ENCODE data around the gene BTBD1.
A peak's percentile ranks its signal among the peaks of the same experiment; 100 is the strongest.

The BTBD1 gene

GRCh38 chr15:83066734-83067637, at the start of gene BTBD1:
BTBD1 (minus strand) TSS chr15:83067252; CDS start chr15:83067151, 101 bp downstream.
- peak; percentile 94 for DNase-seq (ENCODE audit: low read depth)
- H3K4me3 ChIP-seq (ENCODE audit: low read depth, low read length), result peak within 1 kb of the TSS; percentile 97

DNA sequence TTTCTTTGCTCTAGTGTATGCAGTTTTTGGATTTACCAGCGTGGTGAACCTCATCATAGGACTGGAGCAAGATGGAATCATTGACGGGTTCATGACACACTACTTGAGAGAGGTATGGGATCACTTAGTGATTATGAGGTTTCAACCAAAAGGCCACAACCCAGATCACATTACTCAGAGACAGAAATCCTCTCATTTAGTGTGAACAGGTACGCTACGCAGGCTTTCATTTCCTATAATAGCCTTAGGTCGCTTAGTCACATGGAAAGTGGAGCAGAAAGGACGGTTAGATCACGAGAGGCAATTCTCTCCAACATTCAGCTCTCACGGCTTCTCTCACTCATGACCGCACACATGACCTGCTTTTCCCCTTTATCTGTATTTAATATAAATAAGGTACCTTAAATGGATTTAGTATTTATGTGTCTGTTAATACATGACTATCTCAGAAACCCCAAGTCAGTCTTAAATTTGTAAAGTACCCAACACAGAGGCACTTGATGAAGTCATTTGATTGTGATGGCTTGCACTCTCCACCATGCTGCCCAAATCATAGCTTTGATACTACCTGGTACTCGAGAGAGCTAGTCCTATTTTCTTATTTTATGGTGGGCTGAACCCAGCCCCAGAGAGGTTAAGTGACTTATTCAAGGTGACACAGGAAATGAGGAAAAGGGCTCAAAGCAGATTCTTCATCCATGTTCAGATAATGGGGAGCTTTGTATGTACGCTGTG, 48.9 kb upstream of the BTBD1 start:
- DNase-seq (ENCODE audit: low read depth), result no peak
- no peak overlapping the region for H3K4me3 ChIP-seq (ENCODE audit: low read depth, low read length)

DNA sequence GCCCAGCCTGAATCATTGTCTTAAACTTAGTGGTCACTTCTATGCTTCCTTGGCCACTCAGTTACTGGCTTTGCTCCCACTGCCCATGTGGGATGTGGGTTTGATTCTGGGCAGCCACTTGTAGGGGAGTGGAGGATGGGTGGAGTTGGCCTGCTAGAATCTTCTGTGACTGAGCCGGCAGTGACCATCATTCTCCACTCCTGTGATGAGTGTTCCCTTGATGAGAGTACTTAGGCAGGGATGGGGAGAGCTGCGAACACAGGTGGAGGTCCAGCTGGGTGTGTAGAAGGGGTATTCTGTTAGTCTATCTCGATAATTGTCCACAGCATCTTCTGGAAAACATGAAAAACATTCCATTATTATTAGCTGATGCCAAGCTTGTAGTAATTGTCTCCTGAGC, 48.4 kb upstream of the BTBD1 start:
- no peak overlapping the region for H3K4me3 ChIP-seq (ENCODE audit: low read depth, low read length)
- no peak for DNase-seq (ENCODE audit: low read depth)

- no peak for DNase-seq (ENCODE audit: low read depth)
- H3K4me3 ChIP-seq (ENCODE audit: low read depth, low read length), result no peak overlapping the region
Observed at GRCh38 chr15:83114856-83115255, 47.8 kb upstream of the BTBD1 start.

DNA sequence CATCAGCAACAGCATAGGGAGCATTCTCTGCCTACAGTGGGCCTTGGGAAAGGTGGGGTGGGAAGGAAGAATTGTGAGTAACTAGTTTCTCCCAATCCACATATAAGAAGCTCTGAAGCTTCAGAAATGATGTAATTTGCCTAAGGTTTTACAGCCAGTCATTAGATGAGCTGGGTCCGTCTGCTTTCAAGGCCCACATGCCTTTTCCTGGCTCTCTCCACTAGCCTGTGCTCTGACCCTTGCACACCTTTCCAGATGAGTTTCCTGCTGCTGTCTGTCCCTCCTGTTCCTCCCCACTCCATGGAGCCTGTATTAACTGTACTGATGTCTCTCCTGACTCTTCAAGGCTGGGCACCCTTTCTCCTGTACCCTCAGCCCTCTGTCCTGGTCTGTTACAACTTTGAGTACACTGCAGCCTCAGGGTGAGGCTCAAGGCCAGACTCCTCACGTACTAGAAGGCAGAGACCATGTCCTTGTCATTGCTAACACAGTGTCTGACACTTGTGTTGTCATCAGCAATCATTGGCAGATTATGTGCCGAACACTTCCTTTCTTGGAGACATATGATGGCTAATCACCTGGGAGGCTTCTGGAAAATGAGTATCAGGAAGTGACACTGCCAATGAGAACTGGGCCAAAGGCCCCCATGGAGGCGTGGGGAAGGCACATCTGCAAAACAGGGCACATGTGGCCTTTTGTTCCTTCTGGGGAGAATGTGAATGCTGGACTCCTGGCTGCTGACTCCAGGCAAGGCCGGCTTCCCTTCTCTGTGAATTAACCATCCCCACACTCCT, 47.0 kb upstream of the BTBD1 start:
- H3K4me3 ChIP-seq (ENCODE audit: low read depth, low read length), result no peak overlapping the region
- no peak for DNase-seq (ENCODE audit: low read depth)

DNA sequence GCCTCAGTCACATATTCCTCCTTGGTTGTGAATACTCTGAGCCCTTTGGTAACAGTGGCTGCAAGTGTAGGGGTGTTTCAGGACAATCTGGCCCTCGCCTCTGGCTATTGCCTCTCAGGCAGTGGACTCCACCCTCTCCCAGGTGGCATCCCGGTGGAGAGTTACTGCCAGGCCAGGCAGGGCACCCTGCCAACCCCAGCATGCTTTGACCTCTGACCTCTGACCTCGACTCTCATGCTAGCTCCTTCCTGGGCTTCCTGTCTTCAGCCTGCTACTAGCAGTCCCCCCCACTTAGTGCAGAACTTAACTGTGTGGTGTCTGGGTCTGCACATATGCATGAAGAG, 45.9 kb upstream of the BTBD1 start:
- H3K4me3 ChIP-seq (ENCODE audit: low read depth, low read length), result no peak overlapping the region

DNA sequence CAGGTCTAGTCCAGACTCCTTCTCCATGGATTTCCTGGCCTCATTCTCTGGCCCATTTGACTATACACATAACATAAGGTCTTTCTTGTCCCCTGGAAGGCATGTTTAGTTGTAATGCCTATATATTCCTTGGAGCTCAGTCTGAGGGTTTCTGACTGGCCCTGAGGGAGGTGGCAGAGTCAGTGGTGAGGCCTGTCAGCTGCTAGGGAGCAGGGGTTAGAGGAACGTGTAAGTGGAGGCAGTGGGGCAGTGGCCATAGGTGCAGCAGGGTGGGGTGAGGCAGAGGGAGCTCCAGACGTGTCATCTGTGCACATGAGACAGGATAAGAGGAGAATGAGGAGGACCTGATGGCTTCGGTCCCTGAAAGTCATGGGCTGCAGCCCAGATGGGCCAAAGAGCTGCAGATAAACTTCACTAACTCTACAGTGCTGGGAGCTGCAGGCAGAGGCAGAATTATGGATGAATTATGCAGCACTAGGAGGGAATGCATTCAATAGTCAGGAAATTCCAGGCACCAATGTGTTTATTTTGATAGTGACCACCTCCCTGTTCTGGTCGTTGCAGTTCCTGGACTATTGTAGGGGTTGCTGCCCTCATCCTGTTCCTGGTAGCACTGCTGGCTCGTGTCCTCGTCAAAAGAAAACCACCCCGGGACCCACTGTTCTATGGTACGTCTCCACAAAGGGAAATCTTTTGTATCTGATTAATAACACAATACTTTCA, 45.3 kb upstream of the BTBD1 start:
- DNase-seq (ENCODE audit: low read depth), result peak; percentile 70
- H3K4me3 ChIP-seq (ENCODE audit: low read depth, low read length), result no peak overlapping the region

More for the DNA sequence above, 45.9 kb upstream of the BTBD1 start:
- DNase-seq (ENCODE audit: low read depth), result no peak

DNA sequence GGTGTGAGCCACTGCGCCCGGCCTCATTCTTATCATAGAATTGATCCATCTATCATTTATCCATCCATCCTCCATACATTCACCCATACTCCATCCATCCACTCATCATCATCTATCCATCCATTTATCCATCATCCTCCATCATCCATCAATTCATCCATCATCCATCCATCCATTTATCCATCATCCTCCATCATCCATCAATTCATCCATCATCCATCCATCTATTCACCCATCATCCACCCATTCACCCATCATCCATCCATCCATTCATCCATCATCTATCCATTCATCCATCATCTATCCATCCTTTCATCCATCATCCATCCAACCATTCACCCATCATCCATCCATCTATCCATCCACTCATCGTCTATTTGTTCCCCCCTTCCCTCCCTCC, 44.1 kb upstream of the BTBD1 start:
- no peak for DNase-seq (ENCODE audit: low read depth)
- H3K4me3 ChIP-seq (ENCODE audit: low read depth, low read length), result no peak overlapping the region

DNA sequence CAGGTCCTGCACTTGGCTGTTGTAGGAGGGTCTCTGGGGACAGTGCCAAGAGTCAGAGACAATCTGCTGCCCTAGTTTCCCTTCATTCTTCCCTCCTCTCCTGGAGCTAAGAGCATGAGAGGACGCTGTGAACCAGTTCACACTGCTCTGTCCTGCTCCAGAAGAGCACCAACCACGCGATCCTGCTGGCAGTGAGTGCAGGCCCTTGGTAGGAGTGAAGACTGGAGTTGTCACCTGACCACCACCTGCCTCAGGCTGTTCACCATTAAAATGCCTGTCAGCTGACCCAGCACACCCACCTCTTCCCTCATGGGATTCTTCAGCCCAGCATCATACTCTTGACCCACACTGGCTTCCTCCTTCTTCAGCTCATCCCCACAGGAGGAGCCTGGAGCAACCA, 43.3 kb upstream of the BTBD1 start:
- DNase-seq (ENCODE audit: low read depth), result no peak
- no peak overlapping the region for H3K4me3 ChIP-seq (ENCODE audit: low read depth, low read length)

DNA sequence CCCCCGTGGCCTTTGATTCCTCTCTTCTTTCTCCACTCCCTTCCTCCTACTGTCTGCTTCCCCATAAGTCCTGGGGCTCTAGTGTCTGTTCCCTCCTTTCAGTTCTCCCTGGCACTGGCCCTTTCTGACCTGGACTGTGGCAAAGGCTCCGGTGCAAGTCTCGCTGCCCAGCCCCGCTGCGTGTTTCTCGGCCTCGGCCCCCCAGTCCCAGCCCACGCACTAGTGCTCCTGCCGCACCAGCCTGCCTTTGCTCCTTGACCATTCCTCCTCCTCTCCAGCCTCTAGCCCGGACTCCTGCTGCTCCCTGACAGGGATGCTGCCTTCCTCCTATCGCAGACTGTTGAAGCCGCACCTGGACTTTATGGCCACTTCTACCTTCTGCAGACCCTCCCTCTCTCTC, 42.5 kb upstream of the BTBD1 start:
- no peak overlapping the region for H3K4me3 ChIP-seq (ENCODE audit: low read depth, low read length)
- DNase-seq (ENCODE audit: low read depth), result no peak

DNA sequence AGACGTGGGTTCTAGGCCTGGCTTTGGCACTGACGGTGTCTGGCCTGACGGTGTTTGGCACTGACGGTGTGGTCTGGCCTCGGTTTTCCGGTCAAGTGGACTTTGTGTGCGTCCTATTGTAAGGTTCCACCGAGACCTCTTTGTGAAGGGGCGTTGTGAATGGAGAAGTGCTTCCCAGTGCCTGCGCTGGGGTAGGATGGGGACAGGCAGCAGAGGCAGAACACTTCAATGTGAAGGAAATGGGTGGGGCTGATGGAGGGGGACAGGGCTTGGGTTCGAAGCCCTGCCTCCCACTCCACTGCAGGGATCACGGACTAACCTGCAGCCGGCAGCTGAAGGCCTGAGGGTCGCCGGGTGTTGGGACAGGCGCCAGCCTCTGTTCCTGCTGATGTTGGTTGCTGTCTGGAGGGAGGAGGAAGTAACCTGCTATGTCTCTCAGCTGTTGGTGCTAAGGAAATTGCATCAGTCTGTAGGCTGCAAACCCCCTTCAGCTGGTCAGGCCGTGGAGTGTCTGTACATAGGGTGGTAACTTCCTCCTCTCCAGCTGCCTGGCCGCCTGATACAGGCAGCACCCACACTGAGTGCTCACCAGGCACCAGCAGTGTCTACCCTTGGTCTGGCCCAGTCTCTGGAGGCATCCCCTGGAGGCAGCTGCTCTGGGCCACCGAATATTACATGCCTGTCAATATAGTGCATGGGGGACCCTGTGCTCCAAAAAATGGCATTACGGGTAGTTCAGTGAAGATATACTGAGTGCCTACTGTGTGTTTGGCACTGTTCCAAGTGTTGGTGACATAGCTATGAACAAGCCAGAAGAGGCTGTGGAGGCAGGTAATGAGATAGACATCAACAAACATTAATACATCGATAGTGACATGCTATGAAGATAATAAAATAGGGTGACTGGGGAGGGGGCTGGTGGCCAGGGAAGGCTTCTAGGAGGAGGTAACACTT, 41.5 kb upstream of the BTBD1 start:
- H3K4me3 ChIP-seq (ENCODE audit: low read depth, low read length), result peak overlapping the region; percentile 59
- peak; percentile 47 for DNase-seq (ENCODE audit: low read depth)

DNA sequence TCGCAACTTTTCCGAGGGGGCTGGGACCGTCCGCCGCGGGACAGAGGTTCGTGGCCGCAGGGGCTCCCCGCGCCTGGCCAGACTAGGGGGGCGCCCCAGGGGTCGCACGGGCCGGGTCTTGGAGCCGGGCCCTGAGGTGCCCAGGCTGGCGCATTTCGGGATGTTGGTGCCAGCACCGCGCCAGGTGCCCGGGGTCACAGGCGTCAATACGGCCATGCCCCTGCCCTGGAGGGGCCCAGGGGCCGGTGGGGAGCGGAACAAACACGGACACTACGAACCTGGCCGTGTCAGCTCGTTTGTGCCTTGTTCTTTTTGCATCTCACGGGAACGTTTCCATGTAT, 40.8 kb upstream of the BTBD1 start:
- DNase-seq (ENCODE audit: low read depth), result no peak

DNA sequence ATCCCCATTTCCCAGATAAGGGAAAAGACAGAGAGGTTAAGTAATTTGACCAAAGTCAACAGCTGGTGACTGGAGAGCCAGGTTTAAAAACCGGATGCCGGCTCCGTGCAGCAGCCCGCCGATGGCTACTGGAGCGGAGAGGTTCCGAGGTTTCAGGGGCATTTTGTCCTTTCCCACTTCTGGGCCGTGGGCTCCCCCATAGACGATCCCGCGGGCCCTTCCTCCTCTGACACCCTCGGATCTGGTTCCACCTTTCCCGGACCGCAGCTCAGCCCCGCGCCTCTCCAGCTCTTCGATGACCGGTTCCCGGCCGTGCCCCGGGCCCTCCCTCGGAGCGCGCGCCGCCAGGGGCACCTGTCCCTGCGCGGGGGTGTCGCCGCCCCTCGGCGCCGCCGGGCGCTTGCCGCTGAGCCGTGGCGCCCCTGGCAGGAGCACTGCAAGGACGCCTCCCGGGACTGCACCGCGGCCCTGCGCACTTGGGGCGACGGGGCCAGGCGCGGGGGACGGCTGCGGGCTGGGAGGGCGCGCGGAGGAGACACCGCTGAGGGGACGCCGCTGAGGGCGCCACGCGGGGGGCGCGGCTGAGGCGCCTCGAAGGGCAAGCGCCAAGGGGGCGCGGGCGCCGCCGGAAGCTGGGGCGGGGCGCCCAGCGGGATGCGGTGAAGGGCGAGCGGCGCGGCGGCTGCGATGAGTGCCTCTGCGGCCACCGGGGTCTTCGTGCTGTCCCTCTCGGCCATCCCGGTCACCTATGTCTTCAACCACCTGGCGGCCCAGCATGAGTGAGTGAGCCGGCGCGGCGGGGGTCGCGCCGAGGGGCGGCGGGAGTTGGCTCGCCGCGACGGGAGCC, 40.2 kb upstream of the BTBD1 start, which contains the start of gene TM6SF1:
TM6SF1 (plus strand) TSS at position 652 of the 847 bp plus-strand sequence; CDS start at position 688, 36 bp downstream.
- peak within 1 kb of the TSS; percentile 59 for H3K4me3 ChIP-seq (ENCODE audit: low read depth, low read length)
- DNase-seq (ENCODE audit: low read depth), result no peak

More for the DNA sequence above, 40.8 kb upstream of the BTBD1 start:
- H3K4me3 ChIP-seq (ENCODE audit: low read depth, low read length), result peak overlapping the region; percentile 59

GRCh38 chr15:83105440-83105839, 38.4 kb upstream of the BTBD1 start:
- no peak for DNase-seq (ENCODE audit: low read depth)
- no peak overlapping the region for H3K4me3 ChIP-seq (ENCODE audit: low read depth, low read length)

GRCh38 chr15:83104141-83104540, 37.1 kb upstream of the BTBD1 start:
- DNase-seq (ENCODE audit: low read depth), result no peak
- H3K4me3 ChIP-seq (ENCODE audit: low read depth, low read length), result no peak overlapping the region

DNA sequence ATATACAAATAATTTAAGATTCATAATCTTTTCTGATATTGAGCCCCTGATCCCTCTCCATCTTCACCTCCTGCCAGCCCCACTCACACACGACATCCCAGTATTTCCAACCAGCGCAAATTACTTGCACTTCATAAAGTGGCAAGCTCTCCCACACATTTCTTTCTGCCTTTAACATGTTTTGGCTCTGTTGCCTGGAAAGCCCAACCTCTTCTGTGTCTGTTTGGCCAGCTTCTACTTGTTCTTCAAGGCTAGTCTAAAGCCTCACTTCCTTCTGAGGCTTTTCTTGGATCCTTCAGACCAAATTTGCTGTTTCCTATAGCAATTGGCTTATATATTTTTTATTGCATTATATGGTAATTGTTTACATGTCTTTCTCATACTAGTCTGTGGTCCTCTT, 35.3 kb upstream of the BTBD1 start:
- H3K4me3 ChIP-seq (ENCODE audit: low read depth, low read length), result no peak overlapping the region
- DNase-seq (ENCODE audit: low read depth), result no peak

DNA sequence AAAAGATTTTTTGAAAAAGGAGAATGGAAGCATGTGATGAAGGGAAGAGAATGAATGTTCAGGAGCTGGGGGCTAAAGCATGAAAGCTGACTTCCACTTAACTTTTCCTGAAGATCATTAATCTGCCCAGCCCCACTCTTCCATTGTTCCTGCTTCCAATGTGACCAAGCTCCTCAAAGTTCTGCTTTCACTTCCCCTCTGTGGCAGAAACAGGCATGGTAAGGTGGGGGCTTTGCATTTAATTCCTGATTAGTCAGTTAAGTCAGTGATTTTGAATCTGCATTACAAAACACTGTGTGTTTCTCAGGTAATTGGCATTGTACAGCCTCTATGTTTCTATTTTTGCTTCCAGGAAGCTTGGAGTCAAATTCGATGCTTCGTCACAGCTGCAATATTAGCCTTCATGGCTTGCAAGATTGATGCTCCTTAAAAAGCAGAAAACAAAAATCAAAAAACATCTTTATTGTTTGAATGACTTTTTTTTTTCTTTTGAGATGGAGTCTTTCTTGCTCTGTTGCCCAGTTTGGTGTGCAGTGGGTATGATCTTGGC, 33.1 kb upstream of the BTBD1 start:
- no peak for DNase-seq (ENCODE audit: low read depth)
- H3K4me3 ChIP-seq (ENCODE audit: low read depth, low read length), result no peak overlapping the region
